ENCODE data around the gene LBHD2. TPM values are rescaled to one million over a fixed set of nuclear protein-coding genes. Genes with fewer than 3 reads are reported as not detected.

LBHD2 gene
- total and polyA plus RNA-seq, 2 of the 13 experiments (the other 11 are each of a cell fraction or from before 2014, with no cell fraction given) = 0.67 to 1.00 TPM

DNA sequence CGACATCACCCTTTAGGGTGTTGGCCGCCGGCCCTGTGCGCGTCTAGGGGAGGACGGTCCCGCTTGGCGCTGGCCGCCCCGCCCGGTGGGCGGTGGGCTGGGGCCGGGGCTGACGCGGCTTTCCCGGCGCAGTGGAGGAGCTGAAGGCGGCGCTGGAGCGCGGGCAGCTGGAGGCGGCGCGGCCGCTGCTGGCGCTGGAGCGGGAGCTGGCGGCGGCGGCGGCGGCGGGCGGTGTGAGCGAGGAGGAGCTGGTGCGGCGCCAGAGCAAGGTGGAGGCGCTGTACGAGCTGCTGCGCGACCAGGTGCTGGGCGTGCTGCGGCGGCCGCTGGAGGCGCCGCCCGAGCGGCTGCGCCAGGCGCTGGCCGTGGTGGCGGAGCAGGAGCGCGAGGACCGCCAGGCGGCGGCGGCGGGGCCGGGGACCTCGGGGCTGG lies 42.9 kb downstream of the LBHD2 start (continued):
- TF ChIP-seq, protein P1, sequence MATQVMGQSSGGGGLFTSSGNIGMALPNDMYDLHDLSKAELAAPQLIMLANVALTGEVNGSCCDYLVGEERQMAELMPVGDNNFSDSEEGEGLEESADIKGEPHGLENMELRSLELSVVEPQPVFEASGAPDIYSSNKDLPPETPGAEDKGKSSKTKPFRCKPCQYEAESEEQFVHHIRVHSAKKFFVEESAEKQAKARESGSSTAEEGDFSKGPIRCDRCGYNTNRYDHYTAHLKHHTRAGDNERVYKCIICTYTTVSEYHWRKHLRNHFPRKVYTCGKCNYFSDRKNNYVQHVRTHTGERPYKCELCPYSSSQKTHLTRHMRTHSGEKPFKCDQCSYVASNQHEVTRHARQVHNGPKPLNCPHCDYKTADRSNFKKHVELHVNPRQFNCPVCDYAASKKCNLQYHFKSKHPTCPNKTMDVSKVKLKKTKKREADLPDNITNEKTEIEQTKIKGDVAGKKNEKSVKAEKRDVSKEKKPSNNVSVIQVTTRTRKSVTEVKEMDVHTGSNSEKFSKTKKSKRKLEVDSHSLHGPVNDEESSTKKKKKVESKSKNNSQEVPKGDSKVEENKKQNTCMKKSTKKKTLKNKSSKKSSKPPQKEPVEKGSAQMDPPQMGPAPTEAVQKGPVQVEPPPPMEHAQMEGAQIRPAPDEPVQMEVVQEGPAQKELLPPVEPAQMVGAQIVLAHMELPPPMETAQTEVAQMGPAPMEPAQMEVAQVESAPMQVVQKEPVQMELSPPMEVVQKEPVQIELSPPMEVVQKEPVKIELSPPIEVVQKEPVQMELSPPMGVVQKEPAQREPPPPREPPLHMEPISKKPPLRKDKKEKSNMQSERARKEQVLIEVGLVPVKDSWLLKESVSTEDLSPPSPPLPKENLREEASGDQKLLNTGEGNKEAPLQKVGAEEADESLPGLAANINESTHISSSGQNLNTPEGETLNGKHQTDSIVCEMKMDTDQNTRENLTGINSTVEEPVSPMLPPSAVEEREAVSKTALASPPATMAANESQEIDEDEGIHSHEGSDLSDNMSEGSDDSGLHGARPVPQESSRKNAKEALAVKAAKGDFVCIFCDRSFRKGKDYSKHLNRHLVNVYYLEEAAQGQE (IDR thresholded peaks at IDR 0.05; ENCODE audit: borderline replicate concordance in 1 of 2, low read depth in 1 of 2, low read length in 2 of 2) = peak; percentile 38 to 66
- TF ChIP-seq IRF2 (CRISPR knock-in tag; IDR thresholded peaks at IDR 0.05) (no peak), PTBP1 (IDR thresholded peaks at IDR 0.05; ENCODE audit: low read depth, low read length, poor library complexity, severe bottlenecking) (no peak), RARG (CRISPR knock-in tag; IDR thresholded peaks at IDR 0.05; ENCODE audit: low read depth) (no peak), ZNF652 (CRISPR knock-in tag; IDR thresholded peaks at IDR 0.05; ENCODE audit: borderline replicate concordance, low read depth) (no peak), THAP7 (CRISPR knock-in tag; IDR thresholded peaks at IDR 0.05) (no peak), ARHGAP35 (CRISPR knock-in tag; IDR thresholded peaks at IDR 0.05; ENCODE audit: borderline replicate concordance) (no peak), ZSCAN31 (CRISPR knock-in tag; IDR thresholded peaks at IDR 0.05; ENCODE audit: low read depth) (peak; percentile 15; the same call in 1 of the 2 replicates), GABPB1 (CRISPR knock-in tag; IDR thresholded peaks at IDR 0.05) (no peak), ZNF569 (CRISPR knock-in tag; IDR thresholded peaks at IDR 0.05; ENCODE audit: borderline replicate concordance) (no peak), ZNF558 (CRISPR knock-in tag; IDR thresholded peaks at IDR 0.05; ENCODE audit: borderline replicate concordance) (no peak; the same call in 1 of the 2 replicates), BHLHE40 (IDR thresholded peaks at IDR 0.05; ENCODE audit: low read length) (no peak), ZNF546 (CRISPR knock-in tag; conservative IDR thresholded peaks at IDR 0.05) (no peak), TFAP4 (IDR thresholded peaks at IDR 0.05; ENCODE audit: borderline replicate concordance, low read depth) (no peak), ZNF235 (CRISPR knock-in tag; IDR thresholded peaks at IDR 0.05; ENCODE audit: borderline replicate concordance) (0 out of 2 replicates have a peak, but pooled peaks have one; percentile 21), RCOR2 (CRISPR knock-in tag; IDR thresholded peaks at IDR 0.05) (no peak), PHF8 (CRISPR knock-in tag; IDR thresholded peaks at IDR 0.05) (no peak), THAP11 (CRISPR knock-in tag; IDR thresholded peaks at IDR 0.05) (no peak), PHB2 (IDR thresholded peaks at IDR 0.05; ENCODE audit: partially characterized antibody) (no peak), ZNF841 (CRISPR knock-in tag; IDR thresholded peaks at IDR 0.05; ENCODE audit: borderline replicate concordance) (no peak), ZNF746 (CRISPR knock-in tag; IDR thresholded peaks at IDR 0.05) (no peak)
- TF ChIP-seq, protein P2, sequence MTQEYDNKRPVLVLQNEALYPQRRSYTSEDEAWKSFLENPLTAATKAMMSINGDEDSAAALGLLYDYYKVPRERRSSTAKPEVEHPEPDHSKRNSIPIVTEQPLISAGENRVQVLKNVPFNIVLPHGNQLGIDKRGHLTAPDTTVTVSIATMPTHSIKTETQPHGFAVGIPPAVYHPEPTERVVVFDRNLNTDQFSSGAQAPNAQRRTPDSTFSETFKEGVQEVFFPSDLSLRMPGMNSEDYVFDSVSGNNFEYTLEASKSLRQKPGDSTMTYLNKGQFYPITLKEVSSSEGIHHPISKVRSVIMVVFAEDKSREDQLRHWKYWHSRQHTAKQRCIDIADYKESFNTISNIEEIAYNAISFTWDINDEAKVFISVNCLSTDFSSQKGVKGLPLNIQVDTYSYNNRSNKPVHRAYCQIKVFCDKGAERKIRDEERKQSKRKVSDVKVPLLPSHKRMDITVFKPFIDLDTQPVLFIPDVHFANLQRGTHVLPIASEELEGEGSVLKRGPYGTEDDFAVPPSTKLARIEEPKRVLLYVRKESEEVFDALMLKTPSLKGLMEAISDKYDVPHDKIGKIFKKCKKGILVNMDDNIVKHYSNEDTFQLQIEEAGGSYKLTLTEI (CRISPR knock-in tag; conservative IDR thresholded peaks at IDR 0.05) = no peak
- TF ChIP-seq, protein P3, sequence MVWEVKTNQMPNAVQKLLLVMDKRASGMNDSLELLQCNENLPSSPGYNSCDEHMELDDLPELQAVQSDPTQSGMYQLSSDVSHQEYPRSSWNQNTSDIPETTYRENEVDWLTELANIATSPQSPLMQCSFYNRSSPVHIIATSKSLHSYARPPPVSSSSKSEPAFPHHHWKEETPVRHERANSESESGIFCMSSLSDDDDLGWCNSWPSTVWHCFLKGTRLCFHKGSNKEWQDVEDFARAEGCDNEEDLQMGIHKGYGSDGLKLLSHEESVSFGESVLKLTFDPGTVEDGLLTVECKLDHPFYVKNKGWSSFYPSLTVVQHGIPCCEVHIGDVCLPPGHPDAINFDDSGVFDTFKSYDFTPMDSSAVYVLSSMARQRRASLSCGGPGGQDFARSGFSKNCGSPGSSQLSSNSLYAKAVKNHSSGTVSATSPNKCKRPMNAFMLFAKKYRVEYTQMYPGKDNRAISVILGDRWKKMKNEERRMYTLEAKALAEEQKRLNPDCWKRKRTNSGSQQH (CRISPR knock-in tag; IDR thresholded peaks at IDR 0.05; ENCODE audit: low read depth) = no peak
